Suprapubic skin (tissue), 4 donors: Measurements from ENCODE around the gene OR5H15. TPM values are rescaled to one million over a fixed set of nuclear protein-coding genes. Genes with fewer than 3 reads are reported as not detected.
"Not testable (repeated sequence)": the region's sequence is repeated elsewhere in the genome, so short reads cannot be mapped to it uniquely, and the experiment has no call there.

Experiments
- DNase-seq, 2 donors: peaks; one replicate each; pipeline ENCODE4 v3.0.0-alpha.2; 2019; ENCODE audit warnings: low spot score in 2 of 2
- H3K27ac ChIP-seq: fragments of 200-600 bp; sonication (generic); one replicate; pipeline ENCODE4 v1.5.1; 2019
- H3K27me3 ChIP-seq: fragments of 200-600 bp; sonication (generic); one replicate; pipeline ENCODE4 v1.5.1; 2019
- H3K36me3 ChIP-seq: fragments of 200-600 bp; sonication (generic); one replicate; pipeline ENCODE4 v1.5.1; 2019
- H3K4me1 ChIP-seq: fragments of 200-600 bp; sonication (generic); one replicate; pipeline ENCODE4 v1.5.1; 2019
- H3K4me3 ChIP-seq: fragments of 200-600 bp; sonication (generic); one replicate; pipeline ENCODE4 v1.5.1; 2019; ENCODE audit warnings: mild to moderate bottlenecking
- H3K9me3 ChIP-seq: fragments of 200-600 bp; sonication (generic); one replicate; pipeline ENCODE4 v1.5.1; 2019
- CTCF ChIP-seq, 2 donors: fragments of 200-600 bp in 1 of 2; fragments of 450-650 bp in 1 of 2; sonication (generic) in 1 of 2; IDR thresholded peaks; one replicate each; pipeline ENCODE4 v1.5.1; 2016 to 2019; ENCODE audit warnings: antibody characterized with exemption in 2 of 2, mild to moderate bottlenecking in 1 of 2, moderate library complexity in 1 of 2
- EP300 ChIP-seq: sonication (generic); formaldehyde crosslinking; IDR thresholded peaks from one replicate; pipeline ENCODE4 v1.6.1; 2017; ENCODE audit warnings: antibody characterized with exemption
- POLR2A ChIP-seq, 2 donors: fragments of 450-650 bp; IDR thresholded peaks; one replicate each; pipeline ENCODE4 v1.6.1; 2017; ENCODE audit warnings: antibody characterized with exemption in 2 of 2, mild to moderate bottlenecking in 2 of 2, moderate library complexity in 2 of 2
- POLR2AphosphoS5 ChIP-seq, 3 donors: sonication (generic); formaldehyde crosslinking; IDR thresholded peaks; one replicate each; pipeline ENCODE4 v1.6.1; 2017; ENCODE audit warnings: antibody characterized with exemption in 3 of 3
- WGBS: methylation state at CpG from one replicate; pipeline ENCODE4 v1.1.5; 2018; 5-methylcytosine and 5-hydroxymethylcytosine counted together
- total RNA-seq, 4 donors: library from RNA; depleted of rRNA; stranded (reverse); fragments of >200 nt; gene quantifications; one replicate each; pipeline ENCODE4 v1.1.0, GENCODE V29; 2016

OR5H15 gene
- total RNA-seq, 4 donors from 2014 or later: not detected

- no peaks in the 10 kb centered on the region for H3K9me3 ChIP-seq
- H3K36me3 ChIP-seq: no peaks in the 10 kb centered on the region
- H3K4me1 ChIP-seq: no peaks in the 10 kb centered on the region
- DNase-seq: no peak
- WGBS: 71% methylated on average over 3 of the region's 3 CpGs
- TF ChIP-seq POLR2A (IDR thresholded peaks at IDR 0.05) (no peak), EP300 (no peak), CTCF (IDR thresholded peaks at IDR 0.05) (no peak), POLR2AphosphoS5 (IDR thresholded peaks at IDR 0.05) (no peak)
- no peak overlapping the region for H3K27ac ChIP-seq
- H3K4me3 ChIP-seq: no peak overlapping the region
- H3K27me3 ChIP-seq: no peaks in the 10 kb centered on the region
Measured at GRCh38 chr3:98148751-98149150, 17.7 kb upstream of the OR5H15 start.

DNA sequence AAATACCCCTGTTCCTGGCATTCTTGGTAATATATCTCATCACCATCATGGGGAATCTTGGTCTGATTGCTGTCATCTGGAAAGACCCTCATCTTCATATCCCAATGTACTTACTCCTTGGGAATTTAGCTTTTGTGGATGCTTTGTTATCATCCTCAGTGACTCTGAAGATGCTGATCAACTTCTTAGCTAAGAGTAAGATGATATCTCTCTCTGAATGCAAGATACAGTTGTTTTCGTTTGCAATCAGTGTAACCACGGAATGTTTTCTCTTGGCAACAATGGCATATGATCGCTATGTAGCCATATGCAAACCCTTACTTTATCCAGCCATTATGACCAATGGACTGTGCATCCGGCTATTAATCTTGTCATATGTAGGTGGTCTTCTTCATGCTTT, 17.0 kb upstream of the OR5H15 start:
- not testable (repeated sequence) for H3K27ac ChIP-seq, H3K36me3 ChIP-seq, H3K27me3 ChIP-seq, H3K4me3 ChIP-seq, H3K9me3 ChIP-seq, H3K4me1 ChIP-seq, DNase-seq
- WGBS: 89% methylated on average over 4 of the region's 4 CpGs

DNA sequence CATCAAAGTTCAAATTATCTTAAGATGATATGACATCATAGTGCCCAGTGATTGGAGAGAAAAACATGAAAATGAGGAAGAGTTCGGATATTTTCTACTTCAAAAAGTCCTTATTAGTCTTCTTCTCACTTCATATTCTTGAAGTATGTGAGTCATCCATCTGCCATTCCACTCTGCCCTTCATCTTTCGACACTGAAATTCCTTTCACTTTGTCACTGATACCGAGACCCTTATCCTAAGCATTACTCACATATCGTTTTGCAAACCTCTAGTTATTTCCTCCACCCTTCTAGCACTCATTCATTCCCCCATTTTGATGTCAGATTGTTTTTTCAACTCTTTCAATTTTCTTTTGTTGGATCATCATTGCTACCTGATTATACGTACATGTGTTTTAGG, 15.3 kb upstream of the OR5H15 start:
- TF ChIP-seq CTCF (IDR thresholded peaks at IDR 0.05) (no peak), POLR2AphosphoS5 (IDR thresholded peaks at IDR 0.05) (no peak), EP300 (no peak), POLR2A (IDR thresholded peaks at IDR 0.05) (no peak)
- Histone ChIP-seq H3K4me3 (no peak overlapping the region), H3K9me3 (no peaks in the 10 kb centered on the region), H3K4me1 (no peaks in the 10 kb centered on the region), H3K27ac (no peak overlapping the region), H3K27me3 (no peaks in the 10 kb centered on the region), H3K36me3 (no peaks in the 10 kb centered on the region)
- 84% methylated on average over 5 of the region's 5 CpGs for WGBS
- DNase-seq: no peak

- H3K4me3 ChIP-seq: no peak overlapping the region
- no peaks in the 10 kb centered on the region for H3K9me3 ChIP-seq
- H3K36me3 ChIP-seq: no peaks in the 10 kb centered on the region
- TF ChIP-seq EP300 (no peak), CTCF (IDR thresholded peaks at IDR 0.05) (no peak), POLR2AphosphoS5 (IDR thresholded peaks at IDR 0.05) (no peak), POLR2A (IDR thresholded peaks at IDR 0.05) (no peak)
- no peak for DNase-seq
- H3K27ac ChIP-seq: no peak overlapping the region
- WGBS: 70% methylated on average over 1 of the region's 1 CpG
- no peaks in the 10 kb centered on the region for H3K27me3 ChIP-seq
- H3K4me1 ChIP-seq: no peaks in the 10 kb centered on the region
Measured at GRCh38 chr3:98171071-98171470, 4.6 kb downstream of the OR5H15 start.

GRCh38 chr3:98172621-98173020, 6.1 kb downstream of the OR5H15 start:
- no peak overlapping the region for H3K27ac ChIP-seq
- no peaks in the 10 kb centered on the region for H3K9me3 ChIP-seq
- 85% methylated on average over 7 of the region's 7 CpGs for WGBS
- no peaks in the 10 kb centered on the region for H3K36me3 ChIP-seq
- DNase-seq: no peak
- no peak overlapping the region for H3K4me3 ChIP-seq
- no peaks in the 10 kb centered on the region for H3K4me1 ChIP-seq
- no peaks in the 10 kb centered on the region for H3K27me3 ChIP-seq
- no peak for TF ChIP-seq CTCF (IDR thresholded peaks at IDR 0.05)
- no peak for TF ChIP-seq EP300
- no peak for TF ChIP-seq POLR2A (IDR thresholded peaks at IDR 0.05)
- TF ChIP-seq POLR2AphosphoS5 (IDR thresholded peaks at IDR 0.05): no peak

DNA sequence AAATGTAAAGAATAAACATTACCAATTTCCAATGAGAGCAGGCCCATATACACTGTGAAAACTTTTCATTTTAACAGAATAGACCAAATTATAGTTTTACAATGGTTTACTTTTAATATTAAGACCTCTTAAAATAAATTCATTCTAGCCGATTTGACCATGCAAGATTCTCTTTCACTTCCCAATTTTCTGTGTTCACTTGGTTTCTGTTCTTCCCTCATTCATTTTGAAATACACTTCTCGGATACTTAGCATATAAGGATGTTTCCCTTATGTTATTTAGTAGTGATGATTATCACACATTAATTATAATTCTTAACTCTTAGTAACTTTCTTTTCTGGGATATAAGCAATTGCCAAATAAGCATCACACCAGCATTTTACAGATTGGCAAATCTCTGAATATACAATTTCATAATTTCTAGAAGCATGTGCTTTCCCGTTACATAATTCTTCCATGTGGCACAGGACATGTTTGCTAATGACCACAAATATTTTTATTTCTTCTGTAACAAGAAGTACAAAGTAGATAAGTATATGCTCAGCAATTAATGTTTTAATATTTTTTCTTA, 13.9 kb downstream of the OR5H15 start:
- 80% methylated on average over 3 of the region's 3 CpGs for WGBS
- TF ChIP-seq EP300: no peak
- TF ChIP-seq CTCF (IDR thresholded peaks at IDR 0.05): no peak
- TF ChIP-seq POLR2A (IDR thresholded peaks at IDR 0.05): no peak
- no peak for TF ChIP-seq POLR2AphosphoS5 (IDR thresholded peaks at IDR 0.05)
- H3K4me3 ChIP-seq: no peak overlapping the region

More for the DNA sequence above, 13.9 kb downstream of the OR5H15 start:
- no peaks in the 10 kb centered on the region for H3K9me3 ChIP-seq
- no peaks in the 10 kb centered on the region for H3K27me3 ChIP-seq
- H3K36me3 ChIP-seq: no peaks in the 10 kb centered on the region
- no peak for DNase-seq
- no peak overlapping the region for H3K27ac ChIP-seq
- H3K4me1 ChIP-seq: no peaks in the 10 kb centered on the region
